ENCODE data around the gene PPM1L.

PPM1L gene

GRCh38 chr3:161103776-161104385, 347.9 kb downstream of the PPM1L start:
- ATAC-seq = no peak
- TF ChIP-seq POU6F1 (CRISPR knock-in tag; IDR thresholded peaks at IDR 0.05; ENCODE audit: borderline replicate concordance, low read depth) (no peak), ZFP3 (CRISPR knock-in tag; IDR thresholded peaks at IDR 0.05) (no peak), TOX (CRISPR knock-in tag; IDR thresholded peaks at IDR 0.05; ENCODE audit: borderline replicate concordance) (no peak), TCF4 (CRISPR knock-in tag; IDR thresholded peaks at IDR 0.05; ENCODE audit: borderline replicate concordance) (no peak), ZFP30 (CRISPR knock-in tag; IDR thresholded peaks at IDR 0.05) (no peak), ZNF565 (CRISPR knock-in tag; conservative IDR thresholded peaks at IDR 0.05; ENCODE audit: low read depth) (no peak), TSHZ2 (CRISPR knock-in tag; IDR thresholded peaks at IDR 0.05) (no peak), ZC3H10 (CRISPR knock-in tag; IDR thresholded peaks at IDR 0.05) (no peak), SNAI2 (CRISPR knock-in tag; IDR thresholded peaks at IDR 0.05) (no peak), RARB (CRISPR knock-in tag; IDR thresholded peaks at IDR 0.05) (no peak), ARNTL (CRISPR knock-in tag; IDR thresholded peaks at IDR 0.05; ENCODE audit: borderline replicate concordance, low read depth) (no peak), OSR1 (CRISPR knock-in tag; IDR thresholded peaks at IDR 0.05) (no peak), BACH2 (CRISPR knock-in tag; IDR thresholded peaks at IDR 0.05; ENCODE audit: borderline replicate concordance) (no peak), CSRNP3 (CRISPR knock-in tag; IDR thresholded peaks at IDR 0.05) (no peak), GLIS3 (CRISPR knock-in tag; IDR thresholded peaks at IDR 0.05) (no peak), ZNF8 (CRISPR knock-in tag; IDR thresholded peaks at IDR 0.05) (no peak), ESRRG (CRISPR knock-in tag; IDR thresholded peaks at IDR 0.05) (no peak), CSDC2 (CRISPR knock-in tag; IDR thresholded peaks at IDR 0.05) (no peak), PPARA (CRISPR knock-in tag; IDR thresholded peaks at IDR 0.05; ENCODE audit: borderline replicate concordance) (no peak), CREB5 (CRISPR knock-in tag; IDR thresholded peaks at IDR 0.05; ENCODE audit: low read depth) (no peak)

- peak; percentile 83 for ATAC-seq
- TF ChIP-seq CSRNP3 (CRISPR knock-in tag; IDR thresholded peaks at IDR 0.05) (no peak), TCF4 (CRISPR knock-in tag; IDR thresholded peaks at IDR 0.05; ENCODE audit: borderline replicate concordance) (no peak), ZNF565 (CRISPR knock-in tag; conservative IDR thresholded peaks at IDR 0.05; ENCODE audit: low read depth) (no peak), BACH2 (CRISPR knock-in tag; IDR thresholded peaks at IDR 0.05; ENCODE audit: borderline replicate concordance) (no peak), ZFP30 (CRISPR knock-in tag; IDR thresholded peaks at IDR 0.05) (no peak), ZNF70 (CRISPR knock-in tag; IDR thresholded peaks at IDR 0.05) (no peak), POU6F1 (CRISPR knock-in tag; IDR thresholded peaks at IDR 0.05; ENCODE audit: borderline replicate concordance, low read depth) (no peak), ISL1 (CRISPR knock-in tag; IDR thresholded peaks at IDR 0.05) (no peak), OSR1 (CRISPR knock-in tag; IDR thresholded peaks at IDR 0.05) (no peak), ESRRG (CRISPR knock-in tag; IDR thresholded peaks at IDR 0.05) (no peak), ARNTL (CRISPR knock-in tag; IDR thresholded peaks at IDR 0.05; ENCODE audit: borderline replicate concordance, low read depth) (no peak), CSDC2 (CRISPR knock-in tag; IDR thresholded peaks at IDR 0.05) (no peak), SNAI2 (CRISPR knock-in tag; IDR thresholded peaks at IDR 0.05) (no peak), PATZ1 (CRISPR knock-in tag; IDR thresholded peaks at IDR 0.05; ENCODE audit: borderline replicate concordance) (no peak)
Measured at GRCh38 chr3:161104561-161105551, 348.8 kb downstream of the PPM1L start, which contains the start of gene B3GALNT1. TSS of gene B3GALNT1 (minus strand) at chr3:161105349. CDS start at chr3:161086754, 18,595 bp downstream.

Data from SK-N-SH treated with all-trans-retinoic acid at 6 μM for 48 hours (cell line).